GM10266 (cell line): ENCODE measurements around the gene ACSL3.

ENCODE experiments used
- DNase-seq: peaks from one replicate; pipeline ENCODE4 v3.0.0; 2012; ENCODE audit errors: extremely low spot score
- TF ChIP-seq, protein P1 (sequence below): IDR thresholded peaks from 2 replicates; pipeline ENCODE4 v1.5.1; 2012; ENCODE audit warnings: mild to moderate bottlenecking, low read depth; ENCODE audit not compliant: control insufficient read depth, insufficient read depth; ENCODE audit errors: missing control alignments

The ACSL3 gene

DNA sequence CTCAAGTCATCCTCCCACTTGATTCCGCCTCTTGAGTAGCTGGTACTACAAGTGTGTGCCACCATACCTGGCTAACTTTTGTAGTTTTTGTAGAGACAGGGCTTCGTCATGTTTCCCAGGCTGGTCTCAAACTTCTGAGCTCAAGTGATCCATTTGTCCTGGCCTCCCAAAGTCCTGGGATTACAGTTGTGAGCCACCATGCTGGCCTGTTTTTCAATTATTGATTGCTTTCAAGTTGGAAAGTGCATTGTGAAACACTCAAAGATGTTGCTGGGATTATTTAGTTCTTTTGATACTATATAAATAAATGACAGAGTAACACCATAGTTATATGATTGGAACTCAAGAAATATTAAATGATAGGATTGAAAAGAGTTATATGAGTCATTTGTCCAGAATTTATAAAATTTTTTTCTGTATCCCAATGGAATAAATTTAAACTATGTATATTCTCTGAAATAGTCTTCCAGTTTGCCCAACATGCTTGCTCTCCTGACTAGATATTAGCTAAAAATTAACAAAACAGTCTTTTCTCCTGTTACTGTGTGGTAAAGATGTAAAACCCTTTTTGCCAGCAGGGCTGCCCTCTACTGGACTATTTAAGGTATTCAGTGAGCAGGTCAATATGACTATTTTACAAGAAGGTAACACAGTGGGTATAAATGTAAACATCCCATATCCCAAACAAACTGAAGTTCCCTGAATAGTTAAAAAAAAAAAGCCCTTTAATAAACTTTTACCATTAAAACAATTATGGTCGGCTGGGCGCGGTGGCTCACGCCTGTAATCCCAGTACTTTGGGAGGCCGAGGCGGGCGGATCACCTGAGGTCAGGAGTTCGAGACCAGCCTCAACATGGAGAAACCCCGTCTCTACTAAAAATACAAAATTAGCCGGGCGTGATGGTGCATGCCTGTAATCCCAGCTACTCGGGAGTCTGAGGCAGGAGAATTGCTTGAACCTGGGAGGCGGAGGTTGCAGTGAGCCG is 42.7 kb downstream of the ACSL3 start:
- peak; percentile 51 for DNase-seq
- TF ChIP-seq, protein P1, sequence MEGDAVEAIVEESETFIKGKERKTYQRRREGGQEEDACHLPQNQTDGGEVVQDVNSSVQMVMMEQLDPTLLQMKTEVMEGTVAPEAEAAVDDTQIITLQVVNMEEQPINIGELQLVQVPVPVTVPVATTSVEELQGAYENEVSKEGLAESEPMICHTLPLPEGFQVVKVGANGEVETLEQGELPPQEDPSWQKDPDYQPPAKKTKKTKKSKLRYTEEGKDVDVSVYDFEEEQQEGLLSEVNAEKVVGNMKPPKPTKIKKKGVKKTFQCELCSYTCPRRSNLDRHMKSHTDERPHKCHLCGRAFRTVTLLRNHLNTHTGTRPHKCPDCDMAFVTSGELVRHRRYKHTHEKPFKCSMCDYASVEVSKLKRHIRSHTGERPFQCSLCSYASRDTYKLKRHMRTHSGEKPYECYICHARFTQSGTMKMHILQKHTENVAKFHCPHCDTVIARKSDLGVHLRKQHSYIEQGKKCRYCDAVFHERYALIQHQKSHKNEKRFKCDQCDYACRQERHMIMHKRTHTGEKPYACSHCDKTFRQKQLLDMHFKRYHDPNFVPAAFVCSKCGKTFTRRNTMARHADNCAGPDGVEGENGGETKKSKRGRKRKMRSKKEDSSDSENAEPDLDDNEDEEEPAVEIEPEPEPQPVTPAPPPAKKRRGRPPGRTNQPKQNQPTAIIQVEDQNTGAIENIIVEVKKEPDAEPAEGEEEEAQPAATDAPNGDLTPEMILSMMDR = peak; percentile 68

DNA sequence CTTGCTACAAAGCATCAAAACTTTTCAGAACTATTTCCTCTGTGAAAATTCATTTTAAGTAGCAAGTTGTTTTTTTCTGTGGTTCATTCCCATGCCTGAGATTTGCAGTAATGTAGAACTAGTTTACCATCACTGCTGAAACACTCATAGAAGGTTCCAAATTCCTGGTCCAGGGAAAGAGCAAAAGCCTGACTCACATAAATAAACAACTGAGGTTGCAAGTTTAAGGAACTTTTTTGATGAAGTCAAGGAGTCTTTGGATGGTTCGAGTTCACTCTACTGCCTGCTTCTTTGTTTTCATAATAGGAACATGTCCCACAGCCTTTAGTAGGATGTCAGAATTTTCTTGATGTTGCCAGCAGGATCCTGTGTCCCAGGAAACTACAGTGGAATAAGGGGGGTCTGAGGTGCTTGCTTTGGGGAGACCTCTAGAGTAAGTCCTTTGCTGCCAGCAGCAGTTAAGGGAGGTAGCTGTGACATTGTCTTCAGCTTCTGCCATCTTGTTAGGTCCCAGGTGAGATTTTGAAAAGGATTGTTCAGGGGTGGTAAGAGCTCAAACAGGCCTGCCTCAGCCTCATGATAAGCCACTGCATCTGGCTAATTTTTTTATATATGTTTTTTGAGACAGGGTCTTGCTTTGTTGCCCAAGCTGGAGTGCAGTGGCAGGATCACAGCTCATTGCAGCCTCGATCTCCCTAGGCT is 43.9 kb downstream of the ACSL3 start:
- no peak for DNase-seq
- TF ChIP-seq, protein P1 = no peak

DNA sequence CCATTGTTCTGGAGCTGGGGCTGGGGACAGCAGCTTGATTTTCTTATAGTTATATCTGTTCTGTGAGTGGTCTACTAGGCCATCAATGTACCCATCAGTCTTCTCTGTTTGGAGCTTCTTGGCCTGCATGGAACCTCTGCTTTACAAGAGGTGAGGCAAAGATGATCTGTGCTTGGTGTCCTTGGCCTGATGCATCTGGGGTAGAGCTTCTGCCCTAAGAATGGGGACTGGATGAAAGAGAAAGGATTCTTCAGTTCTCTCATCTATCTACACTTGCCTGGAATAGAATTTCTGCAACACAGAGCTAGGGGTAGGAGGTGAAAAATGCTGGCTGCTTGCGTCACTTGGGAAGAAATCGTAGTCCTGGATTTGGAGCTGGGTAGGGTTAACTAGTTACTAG is 46.2 kb downstream of the ACSL3 start:
- DNase-seq = no peak
- TF ChIP-seq, protein P1 = no peak

DNA sequence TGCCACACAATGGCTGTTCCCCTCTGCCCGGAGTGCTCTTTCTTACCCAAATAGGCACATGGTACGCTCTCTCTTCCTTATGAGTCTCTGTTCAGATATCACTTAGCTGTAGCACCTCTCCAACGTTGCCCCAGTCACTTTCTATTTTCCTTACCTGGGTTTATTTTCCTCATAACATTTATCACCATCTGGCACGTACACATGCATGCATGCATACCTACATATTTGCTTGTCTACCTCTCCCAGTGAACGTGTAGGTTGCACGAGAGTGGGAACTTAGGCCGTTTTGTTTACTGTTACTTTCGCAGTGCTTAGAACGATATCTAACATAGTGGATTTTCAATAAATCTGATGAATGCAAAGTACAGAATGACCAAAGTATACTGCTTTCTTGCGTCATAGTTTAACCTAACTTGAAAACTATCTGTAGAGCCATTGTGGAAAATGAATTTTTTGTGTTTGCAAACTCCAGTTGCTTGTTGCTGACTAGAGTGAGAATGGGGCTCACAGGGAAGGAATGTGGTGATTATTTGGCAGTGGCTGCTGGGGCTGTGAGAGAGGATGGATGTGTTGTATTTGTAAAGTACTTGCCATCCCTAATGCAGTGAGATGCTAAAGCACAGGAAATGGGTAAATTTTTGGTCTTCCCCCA is 47.1 kb downstream of the ACSL3 start:
- no peak for DNase-seq
- TF ChIP-seq, protein P1 = no peak

DNA sequence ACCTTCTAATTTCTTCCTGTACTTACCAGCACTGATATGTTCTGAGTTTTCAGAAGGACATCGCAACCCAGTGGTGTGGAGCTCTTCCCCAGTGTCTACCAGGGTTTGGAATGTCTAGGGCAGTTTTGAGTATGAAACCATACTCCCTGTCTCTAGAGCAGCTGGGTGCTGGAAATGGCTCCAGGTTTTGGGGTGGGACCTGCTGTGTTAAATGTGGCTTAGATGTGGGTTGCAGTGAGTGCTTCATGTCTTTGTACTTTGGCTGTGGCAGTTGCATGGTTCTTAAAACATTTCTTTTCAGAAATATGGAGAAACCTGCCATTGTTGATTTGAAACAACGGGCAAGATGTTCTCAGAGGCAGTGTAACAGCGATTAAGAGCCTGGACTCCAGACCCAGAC is 48.5 kb downstream of the ACSL3 start:
- TF ChIP-seq, protein P1 = no peak
- no peak for DNase-seq

DNA sequence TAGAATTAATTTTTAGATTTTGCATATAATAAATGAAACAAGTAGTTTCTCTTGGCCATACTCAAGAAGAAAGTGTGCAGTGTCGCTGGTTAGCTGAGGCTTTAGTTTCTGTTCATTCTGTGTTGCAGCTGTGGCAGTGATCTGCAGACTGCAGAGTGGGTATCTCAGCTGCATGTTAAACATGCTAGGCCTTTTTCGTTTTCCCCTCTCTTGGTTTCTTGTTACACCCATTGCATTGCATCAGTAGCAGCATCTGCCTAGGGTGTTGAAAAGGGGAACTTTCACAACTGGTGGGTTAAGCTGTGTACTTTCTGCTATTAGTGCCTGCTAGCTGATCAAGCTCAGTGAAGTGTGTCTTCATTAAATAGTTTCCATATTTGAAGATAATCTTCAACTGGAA is 51.3 kb downstream of the ACSL3 start:
- DNase-seq = peak; percentile 78
- TF ChIP-seq, protein P1 = no peak
